22Rv1 (cell line): ENCODE measurements around the gene DPEP1.

Experiments
- CTCF ChIP-seq: fragments of 450-650 bp; IDR thresholded peaks from 2 replicates; pipeline ENCODE4 v1.5.1; 2017; ENCODE audit warnings: mild to moderate bottlenecking
- ZFX ChIP-seq: fragments of 450-650 bp; IDR thresholded peaks from 2 replicates; pipeline ENCODE4 v1.6.1; 2017; ENCODE audit warnings: antibody characterized with exemption, borderline replicate concordance

- TF ChIP-seq CTCF (no peak), ZFX (no peak)
Observed at GRCh38 chr16:89669755-89670154, 56.3 kb downstream of the DPEP1 start.
